NCI-H510A (cell line): ENCODE results near the gene EXOC1.
"Not testable (repeated sequence)": the region's sequence is repeated elsewhere in the genome, so short reads cannot be mapped to it uniquely, and the experiment has no call there.

ENCODE experiments used
- DNase-seq: peaks from one replicate; lab custom pipeline; 2025; lab: John Stamatoyannopoulos, UW

EXOC1 gene

DNA sequence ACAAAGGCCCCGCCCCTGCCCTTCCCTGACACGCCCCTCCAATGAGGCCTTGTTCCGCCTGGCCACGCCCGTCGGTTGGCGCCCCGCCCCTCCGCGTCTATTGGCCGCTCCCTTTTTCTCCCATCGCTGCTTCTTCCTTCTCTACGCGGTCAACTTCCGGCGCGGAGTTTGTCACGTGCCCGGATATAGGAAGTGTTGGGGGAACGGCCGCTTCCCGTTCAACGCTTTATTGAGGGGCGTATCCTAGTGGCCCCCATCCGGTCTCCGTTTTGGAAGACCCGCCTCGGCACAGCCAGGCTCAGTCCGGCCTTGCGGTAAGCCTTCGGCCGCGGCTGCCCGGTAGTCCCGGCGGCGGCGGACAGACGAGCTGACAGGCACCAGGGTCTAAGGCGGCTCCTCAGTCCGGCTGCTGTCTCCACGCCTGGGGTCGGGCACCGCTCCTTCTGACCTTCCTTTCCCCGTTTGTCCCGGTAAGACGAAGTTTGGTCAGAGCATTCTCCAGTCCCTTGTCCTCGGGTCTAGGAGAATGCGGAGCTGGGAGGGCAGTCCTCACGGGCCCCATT is at the start of gene EXOC1:
Gene EXOC1 (plus strand): TSS at position 165 of the 563 bp plus-strand sequence. CDS start 4,676 bp downstream, outside the sequence.
- DNase-seq, result peak; percentile 97

GRCh38 chr4:55807556-55807955 is 45.9 kb upstream of the EXOC1 start:
- no peak for DNase-seq

DNA sequence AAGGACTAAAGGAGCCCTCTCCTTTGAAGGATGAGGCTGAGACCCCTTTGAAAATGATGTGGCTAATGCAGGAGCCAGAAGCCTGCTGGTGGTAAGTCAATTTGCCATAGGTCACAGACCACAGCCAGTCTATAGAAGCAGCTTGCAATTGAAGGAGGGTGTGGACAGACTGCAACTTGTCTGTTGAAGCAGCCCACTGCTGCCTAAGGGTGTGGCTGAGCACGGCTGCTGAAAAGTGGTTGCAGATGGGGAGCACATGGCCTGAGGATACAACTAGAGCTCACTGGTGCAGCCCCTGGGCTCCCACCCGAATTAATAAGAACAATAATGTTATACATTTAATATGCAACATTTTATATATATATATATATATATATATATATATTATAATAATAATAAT is 45.3 kb upstream of the EXOC1 start:
- no peak for DNase-seq

GRCh38 chr4:55808632-55809031 is 44.8 kb upstream of the EXOC1 start:
- no peak for DNase-seq

DNA sequence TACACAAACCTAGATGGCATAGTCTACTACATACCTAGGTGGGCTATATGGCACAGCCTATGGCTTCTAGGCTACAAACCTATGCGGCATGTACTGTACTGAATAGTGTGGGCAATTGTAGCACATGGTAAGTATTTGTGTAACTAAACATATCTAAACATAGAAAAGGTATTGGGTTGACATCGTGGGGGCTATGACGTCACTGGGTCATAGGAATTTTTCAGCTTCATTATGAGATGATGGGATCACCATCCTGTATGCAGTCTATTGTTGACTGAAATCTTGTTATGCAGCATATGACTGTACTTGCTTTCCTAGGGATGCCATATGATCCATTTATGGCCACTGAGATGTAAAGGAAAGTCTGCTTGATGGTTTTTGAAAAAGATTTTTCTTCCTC is 35.8 kb upstream of the EXOC1 start:
- DNase-seq, result no peak

- DNase-seq, result no peak
Measured at GRCh38 chr4:55819634-55820033, 33.8 kb upstream of the EXOC1 start, which contains the start of gene EXOC1L. EXOC1L (plus strand) TSS chr4:55819790; CDS start chr4:55820027, 237 bp downstream.

GRCh38 chr4:55820279-55820678 is 33.2 kb upstream of the EXOC1 start:
- DNase-seq, result no peak

DNA sequence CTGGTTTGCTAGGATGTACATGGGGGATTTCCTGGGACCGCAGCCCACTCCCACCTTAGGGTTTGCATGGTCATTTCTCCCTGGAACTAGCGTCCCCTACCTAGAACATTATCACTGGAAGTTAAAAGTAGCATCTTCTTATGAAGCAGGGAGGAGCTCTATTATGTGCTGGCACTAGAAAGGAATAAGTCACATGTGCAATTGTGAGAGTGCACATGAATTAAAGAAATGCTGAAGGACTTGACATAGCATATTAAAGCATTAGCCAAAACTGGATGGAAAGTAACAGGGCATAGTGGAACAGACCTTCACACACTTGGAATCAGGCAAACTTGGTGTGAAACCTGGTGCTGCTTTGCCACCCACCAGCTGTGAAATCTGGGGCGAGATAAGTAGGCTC is 31.1 kb upstream of the EXOC1 start:
- no peak for DNase-seq

- DNase-seq, result no peak
Measured at GRCh38 chr4:55824865-55825264, 28.6 kb upstream of the EXOC1 start.

GRCh38 chr4:55826986-55827385 is 26.5 kb upstream of the EXOC1 start:
- DNase-seq, result no peak

- DNase-seq, result no peak
Measured at GRCh38 chr4:55827582-55827981, 25.9 kb upstream of the EXOC1 start.

- DNase-seq, result no peak
Measured at GRCh38 chr4:55830048-55830447, 23.4 kb upstream of the EXOC1 start.

DNA sequence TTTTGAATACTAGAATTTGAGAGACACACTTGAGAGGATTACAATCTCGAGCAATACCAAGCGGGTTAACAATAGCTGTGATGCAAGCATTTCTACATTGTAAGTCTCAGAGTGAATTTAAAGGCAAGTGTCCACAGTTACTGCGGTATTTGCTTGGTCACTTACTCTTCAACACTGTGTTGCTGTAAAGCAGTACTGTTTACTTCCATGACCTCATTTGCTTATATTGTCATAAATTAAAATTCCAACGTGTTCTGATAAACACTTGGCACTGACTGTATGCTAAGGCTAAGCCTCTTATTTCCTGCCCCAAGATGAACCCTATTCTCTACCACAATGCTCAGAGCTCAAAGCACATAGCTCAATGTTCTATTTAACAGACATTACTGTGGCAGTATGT is 22.7 kb upstream of the EXOC1 start:
- no peak for DNase-seq

- DNase-seq, result no peak
Measured at GRCh38 chr4:55834086-55834795, 19.2 kb upstream of the EXOC1 start.

DNA sequence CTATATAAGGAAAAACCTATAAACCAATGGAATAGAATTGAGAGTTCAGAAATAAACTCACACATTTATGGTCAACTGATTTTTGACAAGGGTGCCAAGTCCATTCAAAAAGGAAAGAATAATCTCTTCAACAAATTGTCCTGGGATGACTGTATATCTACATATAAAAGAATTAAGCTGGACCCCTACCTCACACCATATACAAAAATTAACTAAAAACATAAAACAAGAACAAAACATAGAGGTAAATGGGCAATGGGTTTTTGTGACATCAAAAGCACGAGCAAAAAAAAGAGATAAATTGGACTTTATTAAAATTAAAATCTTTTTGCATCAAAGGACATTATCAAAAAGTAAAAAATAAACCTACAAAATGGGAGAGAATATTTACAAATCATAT is 15.5 kb upstream of the EXOC1 start:
- DNase-seq, result no peak

DNA sequence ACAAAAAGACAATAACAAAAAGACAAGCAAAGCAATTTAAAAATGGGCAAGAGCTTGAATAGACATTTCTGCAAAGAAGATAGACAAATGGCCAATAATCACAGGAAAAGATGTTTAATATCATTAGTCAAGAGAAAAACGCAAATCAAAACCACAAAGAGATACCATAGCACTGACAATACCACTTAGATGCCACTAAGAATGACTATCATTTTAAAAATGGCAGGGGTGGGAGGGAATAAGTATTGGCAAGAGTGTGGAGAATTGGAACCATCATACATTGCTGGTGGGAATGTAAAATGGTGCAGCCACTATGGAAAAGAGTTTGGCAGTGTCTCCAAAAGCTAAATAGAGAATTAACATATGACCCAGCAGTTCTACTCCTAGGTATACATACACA is 15.1 kb upstream of the EXOC1 start:
- no peak for DNase-seq

GRCh38 chr4:55838952-55839351 is 14.5 kb upstream of the EXOC1 start:
- DNase-seq, result no peak

DNA sequence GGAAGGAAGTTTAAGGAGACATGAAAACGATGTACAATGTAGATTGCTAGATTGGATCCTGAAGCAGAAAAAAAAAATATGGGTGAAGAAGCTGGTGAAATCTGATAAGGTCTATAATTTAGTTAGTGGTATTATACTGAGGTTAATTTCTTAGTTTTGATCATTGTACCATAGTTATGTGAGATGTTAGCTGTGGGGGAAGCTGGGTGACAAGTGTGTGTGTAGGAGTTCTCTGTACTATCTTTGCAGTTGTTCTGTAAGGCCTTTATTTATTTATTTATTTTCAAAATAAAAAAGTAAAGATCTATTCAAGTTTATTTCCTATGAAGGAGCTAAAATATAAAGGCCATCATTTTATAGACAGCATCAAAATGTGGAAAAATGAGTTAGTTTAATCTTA is 12.5 kb upstream of the EXOC1 start:
- DNase-seq, result no peak

DNA sequence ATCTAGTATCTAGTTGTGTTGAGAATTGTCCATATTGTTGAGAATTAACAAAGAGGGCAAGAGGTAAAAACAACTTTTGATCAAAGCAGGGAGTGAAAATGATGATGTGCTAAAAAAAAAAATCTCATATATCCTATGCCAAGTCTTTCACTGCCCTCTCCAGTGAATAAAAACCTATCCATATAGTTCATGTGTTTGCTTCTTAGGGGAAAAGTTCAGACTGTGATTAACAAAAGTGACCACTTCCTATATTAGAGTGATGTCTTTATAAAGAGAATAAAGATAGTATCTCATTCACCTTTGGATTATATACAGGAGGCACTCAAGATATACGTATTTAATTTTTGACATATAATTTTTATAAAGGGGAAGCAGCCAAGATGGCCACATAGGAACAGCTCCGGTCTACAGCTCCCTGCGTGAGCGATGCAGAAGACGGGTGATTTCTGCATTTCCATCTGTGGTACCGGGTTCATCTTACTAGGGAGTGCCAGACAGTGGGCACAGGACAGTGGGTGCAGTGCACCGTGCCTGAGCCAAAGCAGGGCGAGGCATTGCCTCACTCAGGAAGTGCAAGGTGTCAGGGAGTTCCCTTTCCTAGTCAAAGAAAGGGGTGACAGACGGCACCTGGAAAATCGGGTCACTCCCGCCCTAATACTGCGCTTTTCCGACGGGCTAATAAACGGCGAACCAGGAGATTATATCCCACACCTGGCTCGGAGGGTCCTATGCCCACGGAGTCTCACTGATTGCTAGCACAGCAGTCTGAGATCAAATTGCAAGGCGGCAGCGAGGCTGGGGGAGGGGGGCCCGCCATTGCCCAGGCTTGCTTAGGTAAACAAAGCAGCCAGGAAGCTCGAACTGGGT is 11.8 kb upstream of the EXOC1 start:
- DNase-seq, result not testable (repeated sequence)

DNA sequence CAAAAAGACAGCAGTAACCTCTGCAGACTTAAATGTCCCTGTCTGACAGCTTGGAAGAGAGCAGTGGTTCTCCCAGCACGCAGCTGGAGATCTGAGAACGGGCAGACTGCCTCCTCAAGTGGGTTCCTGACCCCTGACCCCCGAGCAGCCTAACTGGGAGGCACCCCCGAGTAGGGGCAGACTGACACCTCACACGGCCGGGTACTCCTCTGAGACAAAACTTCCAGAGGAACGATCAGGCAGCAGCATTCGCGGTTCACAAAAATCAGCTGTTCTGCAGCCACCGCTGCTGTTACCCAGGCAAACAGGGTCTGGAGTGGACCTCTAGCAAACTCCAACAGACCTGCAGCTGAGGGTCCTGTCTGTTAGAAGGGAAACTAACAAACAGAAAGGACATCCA is 11.1 kb upstream of the EXOC1 start:
- not testable (repeated sequence) for DNase-seq

DNA sequence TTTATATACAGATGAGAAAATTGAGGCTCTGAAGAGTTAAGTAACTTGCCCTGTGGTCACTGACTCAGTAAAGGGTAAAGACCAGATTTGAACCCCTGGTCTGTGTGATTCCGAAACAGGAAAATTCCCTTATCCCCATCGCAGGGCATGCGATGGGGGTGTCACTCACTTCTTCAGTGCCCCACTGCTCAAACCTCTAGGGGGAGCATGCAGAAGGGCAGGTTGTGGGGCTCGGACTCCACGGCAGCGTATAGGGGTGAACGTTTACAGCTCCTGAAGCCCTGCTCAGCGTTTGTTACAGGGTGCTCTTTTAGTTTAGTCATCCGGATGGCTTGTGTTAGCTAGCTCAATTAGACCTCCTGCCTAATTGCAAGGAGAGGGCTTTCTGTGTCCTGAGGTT is 3.7 kb upstream of the EXOC1 start:
- no peak for DNase-seq

GRCh38 chr4:55851885-55852284 is 1.6 kb upstream of the EXOC1 start:
- no peak for DNase-seq

GRCh38 chr4:55854129-55854528 is 681 bp downstream of the EXOC1 start:
- no peak for DNase-seq
